Activated T-cell treated with anti-CD3 and anti-CD28 coated beads, Interleukin-2, amount 50 U/mL, for 48 hours (primary cell): ENCODE results near the gene DNMT3B.
"Not testable (repeated sequence)": the region's sequence is repeated elsewhere in the genome, so short reads cannot be mapped to it uniquely, and the experiment has no call there.

ENCODE experiments used
- DNase-seq, 2 experiments: peaks; one replicate each; pipeline ENCODE4 v3.0.0-alpha.2; 2020

The DNMT3B gene

GRCh38 chr20:32761831-32762753 lies at the start of gene DNMT3B:
Gene DNMT3B (plus strand): TSS chr20:32762385. CDS start chr20:32780324, 17,939 bp downstream.
- DNase-seq = peak; percentile 79 to 85

GRCh38 chr20:32718749-32719348 lies 43.3 kb upstream of the DNMT3B start:
- DNase-seq = no peak

- DNase-seq = no peak
These were observed 34.5 kb upstream of the DNMT3B start for GRCh38 chr20:32727683-32728082.

- not testable (repeated sequence) for DNase-seq
These were observed 33.8 kb upstream of the DNMT3B start for GRCh38 chr20:32728435-32728834.

GRCh38 chr20:32729334-32729733 lies 32.9 kb upstream of the DNMT3B start:
- not testable (repeated sequence) for DNase-seq

- DNase-seq = no peak
These were observed 30.3 kb upstream of the DNMT3B start for GRCh38 chr20:32731882-32732266.

DNA sequence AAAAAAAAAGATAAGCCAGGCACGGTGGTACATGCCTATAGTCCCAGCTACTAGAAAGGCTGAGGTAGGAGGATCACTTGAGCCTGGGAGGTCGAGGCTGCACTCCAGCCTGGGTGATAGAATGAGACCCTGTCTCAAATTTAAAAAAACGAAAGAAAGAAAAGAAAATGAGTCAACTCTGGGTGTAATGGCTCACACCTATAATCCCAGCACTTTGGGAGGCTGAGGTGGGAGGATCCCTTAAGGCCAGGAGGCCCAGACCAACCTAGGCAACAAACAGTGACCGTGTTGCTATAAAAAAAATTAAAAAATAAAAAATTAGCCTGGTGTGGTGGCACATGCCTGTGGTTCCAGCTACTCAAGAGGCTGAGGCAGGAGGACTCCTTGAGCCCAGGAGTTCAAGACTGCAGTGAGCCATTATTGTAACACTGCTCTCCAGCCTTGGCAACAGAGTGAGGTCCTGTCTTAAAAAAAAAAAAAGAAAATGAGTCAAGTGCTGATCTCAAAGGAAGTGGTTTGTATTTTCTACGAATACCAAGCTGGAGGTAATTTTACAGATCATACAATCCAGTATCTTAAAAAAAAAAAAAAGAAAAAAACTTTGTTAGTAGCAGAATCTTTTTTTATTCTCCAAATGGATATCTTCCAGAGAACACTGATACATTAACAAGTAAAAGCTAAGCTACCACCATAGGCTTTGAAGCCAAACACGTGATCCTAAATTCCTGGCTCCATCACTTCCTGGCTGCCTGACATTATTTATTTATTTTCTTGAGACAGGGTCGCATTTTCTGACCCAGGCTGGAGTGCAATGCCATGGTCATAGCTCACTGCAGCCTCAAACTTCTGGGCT lies 24.6 kb upstream of the DNMT3B start:
- DNase-seq = peak; percentile 50 to 51

- no peak for DNase-seq
These were observed 21.0 kb upstream of the DNMT3B start for GRCh38 chr20:32741151-32741550.

GRCh38 chr20:32742322-32743236 lies 19.6 kb upstream of the DNMT3B start:
- DNase-seq = peak; percentile 51 to 53

GRCh38 chr20:32743237-32744112 lies 18.7 kb upstream of the DNMT3B start, which contains the start of gene COMMD7:
Gene COMMD7 (minus strand): TSS chr20:32743467. CDS start chr20:32743391, 76 bp downstream.
- peak; percentile 78 to 83 for DNase-seq

GRCh38 chr20:32749914-32750637 lies 12.1 kb upstream of the DNMT3B start:
- DNase-seq = no peak

DNA sequence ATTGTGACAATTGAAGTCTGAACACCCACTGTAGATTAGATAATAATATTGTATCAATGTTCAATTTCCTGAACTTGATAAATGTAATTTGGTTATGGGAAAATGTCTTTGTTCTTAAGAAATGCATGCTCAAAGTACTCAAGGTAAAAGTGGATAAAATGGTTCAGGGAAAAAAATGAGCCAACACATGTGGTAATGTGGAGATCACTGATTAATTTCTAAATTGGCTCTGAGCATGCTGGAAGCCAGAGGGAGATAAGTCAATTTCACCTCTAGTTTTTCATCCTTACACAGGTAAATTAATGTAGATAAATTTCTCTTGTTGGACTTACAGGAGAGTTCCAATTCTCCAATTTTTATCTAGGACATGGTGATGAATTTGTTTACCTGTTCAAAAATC lies 10.9 kb upstream of the DNMT3B start:
- DNase-seq = no peak

- no peak for DNase-seq
These were observed 10.3 kb upstream of the DNMT3B start for GRCh38 chr20:32751702-32752457.

DNA sequence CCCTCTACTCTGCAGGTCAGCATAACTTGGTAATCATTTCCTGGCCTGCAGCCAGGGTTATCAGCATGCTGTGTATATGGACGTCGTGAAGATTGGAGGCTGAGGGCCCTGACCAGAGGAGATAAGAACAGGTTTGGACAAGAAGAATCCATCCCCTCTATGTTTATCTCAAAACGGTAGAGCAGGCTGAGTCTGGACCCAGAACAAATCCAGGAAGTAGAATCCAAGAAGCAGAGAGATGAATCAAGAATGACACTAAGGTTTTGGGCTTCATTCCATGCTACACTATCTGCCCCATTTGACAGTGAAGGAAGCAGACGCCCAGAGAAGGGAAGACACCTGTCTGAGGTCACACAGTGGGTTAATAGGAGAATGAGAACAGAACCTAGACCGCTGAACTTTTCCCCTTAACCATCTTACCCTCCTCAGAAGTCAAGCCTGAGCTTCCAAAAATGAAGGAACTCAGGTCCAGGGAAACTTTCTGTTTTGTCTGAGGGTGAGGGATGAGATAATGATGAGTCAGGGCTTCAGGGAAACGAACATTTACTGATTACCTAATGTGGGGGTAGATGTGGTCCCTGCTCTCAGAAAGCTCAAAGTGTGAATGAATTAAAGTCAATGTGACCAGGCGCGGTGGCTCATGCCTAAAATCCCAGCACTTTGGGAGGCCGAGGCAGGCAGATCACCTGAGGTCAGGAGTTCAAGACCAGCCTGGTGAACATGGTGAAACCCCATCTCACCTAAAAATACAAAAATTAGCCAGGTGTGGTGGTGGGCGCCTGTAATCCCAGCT lies 9.5 kb upstream of the DNMT3B start:
- DNase-seq = no peak

DNA sequence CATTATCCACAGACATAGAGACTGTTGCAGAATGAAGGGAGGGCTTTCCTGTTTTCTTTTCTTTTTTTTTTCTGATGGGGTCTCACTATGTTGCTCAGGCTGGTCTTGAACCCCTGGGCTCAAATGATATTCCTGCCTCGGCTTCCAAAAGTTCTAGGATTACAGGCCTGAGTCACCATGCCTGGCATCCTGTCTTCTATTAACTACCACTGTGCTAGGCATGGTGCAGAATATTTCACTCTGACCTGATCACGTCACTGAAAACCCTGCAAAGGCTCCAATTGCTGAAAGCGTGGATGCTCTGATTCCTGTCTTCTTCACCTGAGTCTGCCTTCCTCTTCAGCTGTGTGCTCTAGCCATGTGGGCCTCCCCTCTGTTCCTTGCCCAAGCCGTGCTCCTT lies 8.5 kb upstream of the DNMT3B start:
- DNase-seq = no peak

DNA sequence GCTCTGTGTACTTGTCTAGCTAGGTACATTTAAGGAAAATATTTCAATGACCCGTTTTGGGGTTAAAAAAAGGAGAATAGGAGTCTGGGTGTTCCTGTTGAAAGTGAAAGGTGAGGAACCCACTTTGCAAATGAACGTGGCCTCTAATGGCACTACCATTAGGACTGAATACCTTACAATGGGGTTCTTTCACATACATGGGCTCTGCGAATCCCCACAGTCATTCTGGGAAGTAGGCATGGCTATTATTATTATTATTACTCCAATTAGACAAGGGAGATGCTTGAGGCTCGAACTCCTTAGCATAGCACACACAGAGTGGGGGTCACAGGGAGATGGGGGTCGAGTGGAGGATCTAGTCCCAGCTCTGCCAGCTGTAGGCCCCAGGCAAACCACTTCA lies 6.0 kb upstream of the DNMT3B start:
- DNase-seq = no peak

GRCh38 chr20:32761417-32761830 lies 761 bp upstream of the DNMT3B start:
- DNase-seq = no peak

- DNase-seq = peak in 1 of 2 experiments; percentile 50
These were observed 593 bp downstream of the DNMT3B start for GRCh38 chr20:32762754-32763201.
